T-cell (primary cell): Measurements from ENCODE around the gene KHNYN. TPM values are rescaled to one million over a fixed set of nuclear protein-coding genes. Genes with fewer than 3 reads are reported as not detected.

Source experiments
- ATAC-seq, 4 experiments: fragments of 200-7000 bp in 3 of 4; fragments of 150-1000 bp in 1 of 4; cut with Tn5 transposase; replicated peaks in 1 of 4; 1 replicate in 3 of 4; 2 replicates in 1 of 4; pipeline ENCODE4 v1.10.0; 2021; ENCODE audit warnings: moderate library complexity in 3 of 4, mild to moderate bottlenecking in 2 of 4, moderate number of reproducible peaks in 1 of 4
- CTCF ChIA-PET, 2 donors: fragments of 300-600 bp; sonication (Branson Sonifier 250); formaldehyde crosslinking; loops; one replicate each; lab custom pipeline; 2022; ENCODE audit warnings: antibody characterized with exemption in 2 of 2; lab: Charles Lee
- POLR2A ChIA-PET, 2 donors: fragments of 300-600 bp; sonication (Branson Sonifier 250); formaldehyde crosslinking; loops; one replicate each; lab custom pipeline; 2022; ENCODE audit warnings: antibody characterized with exemption in 2 of 2; lab: Charles Lee
- DNase-seq, 35 experiments: peaks; one replicate each; pipeline versions ENCODE4 v3.0.0 to v3.0.0-alpha.2; 2013 to 2023
- H3K27ac ChIP-seq: one replicate; pipeline ENCODE4 v1.5.1; 2013; ENCODE audit warnings: low read length
- H3K27me3 ChIP-seq, 2 experiments: replicated peaks in 1 of 2; 1 replicate in 1 of 2; 2 replicates in 1 of 2; pipeline versions ENCODE4 v1.6.1 to v1.7.0; 2013; ENCODE audit warnings: low read length in 1 of 2, mixed read lengths in 1 of 2; ENCODE audit not compliant: control insufficient read depth in 2 of 2, insufficient read depth in 2 of 2; ENCODE audit errors: extremely low read depth in 1 of 2
- H3K36me3 ChIP-seq, 2 donors: 1 replicate in 1 of 2; 2 replicates in 1 of 2; pipeline versions ENCODE4 v1.6.1 to v1.7.0; 2013; ENCODE audit warnings: low read length in 1 of 2; ENCODE audit not compliant: control insufficient read depth in 2 of 2, insufficient read depth in 1 of 2; ENCODE audit errors: extremely low read depth in 1 of 2
- H3K4me1 ChIP-seq, 2 experiments: 1 replicate in 1 of 2; 2 replicates in 1 of 2; pipeline versions ENCODE4 v1.6.1 to v1.7.0; 2013; ENCODE audit warnings: low read length in 2 of 2, mixed read lengths in 1 of 2; ENCODE audit not compliant: insufficient read depth in 2 of 2, control insufficient read depth in 1 of 2; ENCODE audit errors: extremely low read depth in 1 of 2
- H3K4me3 ChIP-seq, 2 donors: 1 replicate in 1 of 2; 2 replicates in 1 of 2; pipeline versions ENCODE4 v1.5.1 to v1.7.0; 2013; ENCODE audit warnings: mild to moderate bottlenecking in 2 of 2, low read length in 1 of 2, moderate library complexity in 1 of 2; ENCODE audit not compliant: control insufficient read depth in 1 of 2; ENCODE audit errors: extremely low read depth in 1 of 2
- H3K9me3 ChIP-seq: 2 replicates; pipeline ENCODE4 v1.7.0; 2013
- H3K27ac Mint-ChIP-seq, 2 donors: one replicate each; pipeline ENCODE4 v1.8.0; 2020 to 2021; ENCODE audit warnings: mild to moderate bottlenecking in 2 of 2, mixed read lengths in 2 of 2
- H3K27me3 Mint-ChIP-seq, 2 donors: one replicate each; pipeline ENCODE4 v1.8.0; 2021 to 2022; ENCODE audit warnings: mixed read lengths in 2 of 2
- H3K36me3 Mint-ChIP-seq: one replicate; pipeline ENCODE4 v1.8.0; 2021; ENCODE audit warnings: mixed read lengths
- H3K4me1 Mint-ChIP-seq, 3 donors: one replicate each; pipeline ENCODE4 v1.8.0; 2020 to 2022; ENCODE audit warnings: mixed read lengths in 3 of 3, mild to moderate bottlenecking in 1 of 3
- H3K4me3 Mint-ChIP-seq, 3 donors: one replicate each; pipeline ENCODE4 v1.8.0; 2020 to 2022; ENCODE audit warnings: mild to moderate bottlenecking in 3 of 3, mixed read lengths in 3 of 3, moderate library complexity in 3 of 3
- H3K9me3 Mint-ChIP-seq, 3 donors: one replicate each; pipeline ENCODE4 v1.8.0; 2020 to 2022; ENCODE audit warnings: mixed read lengths in 3 of 3
- WGBS: methylation state at CpG from one replicate; pipeline ENCODE4 v1.1.5; 2013; ENCODE audit warnings: missing lambda C conversion rate; ENCODE audit not compliant: insufficient coverage; 5-methylcytosine and 5-hydroxymethylcytosine counted together
- total RNA-seq, 35 experiments: library from RNA in 6 of 35; stranded (reverse) in 6 of 35; fragments of 120-200 nt in 1 of 35; gene quantifications; one replicate each; pipeline versions ENCODE4 v1.2.1 to v1.2.4 and lab custom pipeline; 2013 to 2026

The KHNYN gene
- total RNA-seq, 5 donors from 2014 or later (not counting 1 experiment from before 2014, with no cell fraction given), result 126 to 166 (median 146) TPM

DNA sequence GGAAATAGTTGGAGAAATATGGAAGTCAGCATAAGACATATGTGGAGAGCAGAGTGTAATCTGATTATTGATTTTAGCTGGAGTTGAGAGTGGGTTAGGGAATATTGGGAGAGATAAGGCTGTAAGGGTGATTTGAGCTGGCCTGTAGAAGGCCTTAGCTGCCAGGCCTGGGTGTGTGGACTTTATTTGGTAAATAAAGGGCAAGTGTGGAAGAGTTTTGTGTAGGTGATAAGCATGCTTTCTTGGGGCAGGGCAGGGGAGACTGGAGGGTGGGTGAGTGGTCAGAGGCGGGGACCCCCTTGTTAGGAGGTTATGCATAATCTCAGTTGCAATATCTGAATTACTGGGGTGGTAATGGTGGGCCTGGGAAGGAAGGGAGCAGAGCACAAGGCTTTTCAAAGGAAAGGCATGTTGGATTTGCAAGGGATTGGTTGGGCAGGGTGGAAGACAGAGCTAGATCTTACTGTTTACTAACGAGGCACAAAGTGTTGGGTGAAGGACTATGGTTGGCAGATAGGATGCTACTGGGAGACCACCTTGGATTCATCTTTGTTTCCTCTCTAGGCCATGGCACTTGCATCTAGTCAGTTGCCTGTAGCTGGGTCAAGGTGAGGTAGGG is 5.5 kb downstream of the KHNYN start:
- Histone ChIP-seq H3K4me3 (no peak overlapping the region), H3K4me1 (peaks cover 25 to 43% of the 10 kb centered on the region in 2 experiments), H3K27me3 (no peaks in the 10 kb centered on the region), H3K27ac (no peak overlapping the region), H3K9me3 (no peaks in the 10 kb centered on the region), H3K36me3 (peaks cover 14 to 80% of the 10 kb centered on the region in 2 donors)
- POLR2A ChIA-PET, result no interaction called here
- peak overlapping the region in 1 of 3 donors; percentile 5 for H3K4me3 Mint-ChIP-seq
- ATAC-seq, result no peak
- CTCF ChIA-PET, result interaction anchor here (1.2 to 3.9 kb wide), 7 partner anchors 95 to 220 kb away, joined by 3 to 44 read pairs (median 7); partner anchors contain the start of genes ADCY4 (in 1 of the 2), CIDEB (in 1 of the 2), MDP1 (in 1 of the 2) and RIPK3 (in 1 of the 2)
- H3K27ac Mint-ChIP-seq, result no peak overlapping the region
- peaks cover 52% of the 10 kb centered on the region for H3K36me3 Mint-ChIP-seq
- H3K27me3 Mint-ChIP-seq, result no peaks in the 10 kb centered on the region
- WGBS, result 88% methylated on average over 2 of the region's 2 CpGs
- DNase-seq, result no peak
- H3K9me3 Mint-ChIP-seq, result no peaks in the 10 kb centered on the region
- peaks cover 50 to 75% (median 60%) of the 10 kb centered on the region in 3 donors for H3K4me1 Mint-ChIP-seq

- Mint-ChIP-seq H3K36me3 (peaks cover 55% of the 10 kb centered on the region), H3K4me1 (peaks cover 51 to 75% (median 64%) of the 10 kb centered on the region in 3 donors), H3K4me3 (peak overlapping the region in 1 of 3 donors; percentile 5), H3K9me3 (no peaks in the 10 kb centered on the region), H3K27me3 (no peaks in the 10 kb centered on the region), H3K27ac (no peak overlapping the region)
- Histone ChIP-seq H3K27me3 (no peaks in the 10 kb centered on the region), H3K27ac (no peak overlapping the region), H3K4me3 (no peak overlapping the region), H3K4me1 (peaks cover 21 to 43% of the 10 kb centered on the region in 2 experiments), H3K9me3 (no peaks in the 10 kb centered on the region), H3K36me3 (peaks cover 14 to 86% of the 10 kb centered on the region in 2 donors)
- ATAC-seq (no peak), DNase-seq (no peak)
- WGBS, result 83% methylated on average over 6 of the region's 6 CpGs
- CTCF ChIA-PET, result interaction anchor here (1.0 to 3.9 kb wide), 11 partner anchors 96 to 321 kb away, joined by 3 to 44 read pairs (median 4); partner anchors contain the start of genes RIPK3 (in 2 of the 2), ADCY4 (in 1 of the 2), CIDEB (in 1 of the 2) and MDP1 (in 1 of the 2)
- POLR2A ChIA-PET, result no interaction called here
Measured at GRCh38 chr14:24435998-24436354, 6.2 kb downstream of the KHNYN start.

- peak in 16 of 35 experiments; percentile 26 to 77 (median 33) for DNase-seq
- Histone ChIP-seq H3K27me3 (no peaks in the 10 kb centered on the region), H3K4me1 (peaks cover 20 to 42% of the 10 kb centered on the region in 2 experiments), H3K4me3 (no peak overlapping the region), H3K36me3 (peaks cover 14 to 89% of the 10 kb centered on the region in 2 donors), H3K9me3 (no peaks in the 10 kb centered on the region), H3K27ac (no peak overlapping the region)
- H3K27ac Mint-ChIP-seq, result peak overlapping the region; percentile 76 to 78
- ChIA-PET CTCF (interaction anchor here (0.5 to 3.9 kb wide), 19 partner anchors 11 to 321 kb away, joined by 3 to 44 read pairs (median 4); partner anchors contain the start of genes RIPK3 (in 2 of the 2), ADCY4 (in 1 of the 2), CIDEB (in 1 of the 2) and DHRS1 (in 1 of the 2)), POLR2A (no interaction called here)
- H3K9me3 Mint-ChIP-seq, result no peaks in the 10 kb centered on the region
- ATAC-seq, result peak; percentile 33 to 52 (median 48)
- peaks cover 55% of the 10 kb centered on the region for H3K36me3 Mint-ChIP-seq
- peak overlapping the region in 1 of 3 donors; percentile 64 for H3K4me3 Mint-ChIP-seq
- H3K4me1 Mint-ChIP-seq, result peaks cover 51 to 75% (median 64%) of the 10 kb centered on the region in 3 donors
- no CpG with 5 or more reads among the region's 5 CpGs for WGBS
- H3K27me3 Mint-ChIP-seq, result no peaks in the 10 kb centered on the region
Measured at GRCh38 chr14:24436355-24437019, 6.7 kb downstream of the KHNYN start.

GRCh38 chr14:24437020-24437735 is 7.4 kb downstream of the KHNYN start:
- peak overlapping the region in 2 of 3 donors; percentile 3 to 64 for H3K4me3 Mint-ChIP-seq
- peaks cover 51 to 76% (median 63%) of the 10 kb centered on the region in 3 donors for H3K4me1 Mint-ChIP-seq
- H3K27ac ChIP-seq, result peak overlapping the region; percentile 39

GRCh38 chr14:24437736-24438067 is 7.9 kb downstream of the KHNYN start:
- no peak for ATAC-seq
- H3K36me3 Mint-ChIP-seq, result peaks cover 53% of the 10 kb centered on the region
- H3K9me3 Mint-ChIP-seq, result no peaks in the 10 kb centered on the region
- H3K27ac Mint-ChIP-seq, result peak overlapping the region; percentile 78 to 84
- H3K36me3 ChIP-seq, result peaks cover 3 to 78% of the 10 kb centered on the region in 2 donors
- H3K4me3 Mint-ChIP-seq, result peak overlapping the region in 1 of 3 donors; percentile 64
- no peak for DNase-seq
- ChIA-PET CTCF (interaction anchor here (0.7 to 3.9 kb wide), 9 partner anchors 12 to 217 kb away, joined by 3 to 44 read pairs (median 4); partner anchors contain the start of genes ADCY4 (in 1 of the 2), RIPK3 (in 1 of the 2) and TINF2 (in 1 of the 2)), POLR2A (interaction anchor here in 1 of 2 donors (1.1 kb wide), 1 partner anchor 195 kb away, joined by 3 read pairs; the partner anchor contains the start of gene TINF2)
- no peaks in the 10 kb centered on the region for H3K27me3 Mint-ChIP-seq
- H3K9me3 ChIP-seq, result no peaks in the 10 kb centered on the region
- WGBS, result 83% methylated on average over 2 of the region's 2 CpGs
- H3K4me3 ChIP-seq, result no peak overlapping the region
- H3K4me1 Mint-ChIP-seq, result peaks cover 56 to 79% (median 65%) of the 10 kb centered on the region in 3 donors
- peaks cover 20 to 36% of the 10 kb centered on the region in 2 experiments for H3K4me1 ChIP-seq
- no peaks in the 10 kb centered on the region for H3K27me3 ChIP-seq
- H3K27ac ChIP-seq, result peak overlapping the region; percentile 39

More at GRCh38 chr14:24437020-24437735, 7.4 kb downstream of the KHNYN start:
- Mint-ChIP-seq H3K9me3 (no peaks in the 10 kb centered on the region), H3K27ac (peak overlapping the region; percentile 78 to 84), H3K36me3 (peaks cover 50% of the 10 kb centered on the region), H3K27me3 (no peaks in the 10 kb centered on the region)
- H3K4me1 ChIP-seq, result peaks cover 21 to 41% of the 10 kb centered on the region in 2 experiments
- POLR2A ChIA-PET, result interaction anchor here in 1 of 2 donors (1.1 kb wide), 1 partner anchor 195 kb away, joined by 3 read pairs; the partner anchor contains the start of gene TINF2
- peaks cover 8 to 83% of the 10 kb centered on the region in 2 donors for H3K36me3 ChIP-seq
- 74% methylated on average over 11 of the region's 12 CpGs for WGBS
- DNase-seq (no peak), ATAC-seq (peak in 2 of 4 experiments; percentile 20 to 31)
- H3K27me3 ChIP-seq, result no peaks in the 10 kb centered on the region
- no peak overlapping the region for H3K4me3 ChIP-seq
- no peaks in the 10 kb centered on the region for H3K9me3 ChIP-seq
- CTCF ChIA-PET, result interaction anchor here (0.5 to 3.9 kb wide), 22 partner anchors 12 to 322 kb away, joined by 3 to 44 read pairs (median 4); partner anchors contain the start of genes ADCY4 (in 1 of the 2), CIDEB (in 1 of the 2), DHRS1 (in 1 of the 2) and MDP1 (in 1 of the 2)
